GM23248 (cell line): ENCODE data around the gene GPR55.

Experiments
- EZH2 ChIP-seq: fragments of 200-600 bp; sonication (generic); IDR thresholded peaks from 2 replicates; pipeline ENCODE4 v1.6.1; 2018; ENCODE audit warnings: antibody characterized with exemption, mild to moderate bottlenecking; ENCODE audit not compliant: insufficient read depth, poor library complexity, severe bottlenecking
- EZH2phosphoT487 ChIP-seq: fragments of 200-600 bp; sonication (generic); IDR thresholded peaks from 2 replicates; pipeline ENCODE4 v1.6.1; 2018; ENCODE audit warnings: antibody characterized with exemption, moderate library complexity, mild to moderate bottlenecking, low read depth; ENCODE audit not compliant: insufficient read depth

DNA sequence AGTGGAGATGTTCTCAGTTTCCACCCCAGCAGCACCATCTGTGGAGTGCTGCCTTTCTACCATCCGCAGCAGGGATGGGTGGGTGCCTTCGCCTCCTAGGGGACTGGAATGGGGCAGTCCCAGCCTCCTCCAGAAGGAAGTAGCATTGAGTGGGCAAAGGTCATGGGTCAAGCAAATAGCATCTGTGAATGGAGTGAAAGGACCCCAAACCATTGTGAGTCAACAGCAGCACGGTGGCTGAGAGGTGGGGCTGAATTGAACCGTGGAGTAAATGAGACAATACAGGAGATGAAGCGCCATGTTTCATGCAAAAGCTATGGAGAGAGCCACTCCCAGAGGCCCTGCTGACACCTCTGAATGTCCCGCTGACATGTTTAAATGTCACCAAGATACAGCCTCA, 9.7 kb downstream of the GPR55 start:
- TF ChIP-seq EZH2phosphoT487 (no peak), EZH2 (no peak)
